HepG2 (cell line): Measurements from ENCODE around the gene LDLRAD4. TPM values are rescaled to one million over a fixed set of nuclear protein-coding genes. Genes with fewer than 3 reads are reported as not detected.

Source experiments
- ATAC-seq: fragments of 200-7000 bp; cut with Tn5 transposase; 3 replicates; pipeline ENCODE4 v1.9.1; 2020; ENCODE audit warnings: mild to moderate bottlenecking, moderate library complexity
- BruUV-seq: library from RNA; stranded (reverse); fragments of 400-500 nt; replicated peaks from 2 replicates; lab custom pipeline; 2021; lab: Mats Ljungman, UMichigan
- CTCF ChIA-PET: fragments of 300-600 bp; formaldehyde crosslinking; extraction: SDS; loops from one replicate; lab custom pipeline; 2021; ENCODE audit warnings: low total read pairs, inconsistent platforms, low intra/inter-chr PET ratio; lab: Yijun Ruan, JAX
- POLR2A ChIA-PET: fragments of 350-600 bp; sonication (Branson Sonifier 250); formaldehyde crosslinking; loops from one replicate; lab custom pipeline; 2020; ENCODE audit warnings: antibody characterized with exemption, inconsistent platforms; lab: Yijun Ruan, JAX
- DNase-seq: peaks from one replicate; pipeline ENCODE4 v3.0.0-alpha.2; 2015; ENCODE audit warnings: low spot score
- FAIRE-seq: peaks from 3 replicates; lab custom pipeline; 2011; peaks lifted over from hg19 to GRCh38; lab: Jason Lieb, UNC
- H2AFZ ChIP-seq: one replicate; pipeline ENCODE4 v1.6.1; 2011; ENCODE audit warnings: low read length, inconsistent platforms
- H3K27ac ChIP-seq: fragments of 300-600 bp; 3 replicates; pipeline ENCODE4 v1.8.0; 2011; ENCODE audit warnings: mixed run types, mild to moderate bottlenecking, mixed read lengths, low read length, inconsistent platforms; ENCODE audit not compliant: insufficient read depth; ENCODE audit errors: extremely low read length
- H3K27me3 ChIP-seq, 2 experiments: fragments of 200-600 bp in 1 of 2; 2 replicates in 1 of 2; 3 replicates in 1 of 2; pipeline versions ENCODE4 v1.6.0 to v1.8.0; 2011; ENCODE audit warnings: low read length in 2 of 2, mild to moderate bottlenecking in 2 of 2, moderate library complexity in 2 of 2, inconsistent platforms in 1 of 2; ENCODE audit not compliant: insufficient read depth in 2 of 2, control insufficient read depth in 1 of 2
- H3K36me3 ChIP-seq, 2 experiments: fragments of 200-600 bp in 1 of 2; replicated peaks in 1 of 2; 2 replicates in 1 of 2; 3 replicates in 1 of 2; pipeline versions ENCODE4 v1.5.1 to v1.8.0; 2011; ENCODE audit warnings: low read length in 2 of 2, inconsistent platforms in 1 of 2; ENCODE audit not compliant: insufficient read depth in 2 of 2, control insufficient read depth in 1 of 2
- H3K4me1 ChIP-seq: 2 replicates; pipeline ENCODE4 v1.5.1; 2012; ENCODE audit warnings: low read length, inconsistent platforms; ENCODE audit not compliant: insufficient read depth
- H3K4me2 ChIP-seq: 2 replicates; pipeline ENCODE4 v1.6.0; 2011; ENCODE audit warnings: low read depth, low read length, inconsistent platforms
- H3K4me3 ChIP-seq, 3 experiments: fragments of 200-600 bp in 1 of 3; sonication (generic), shearing (Covaris generic) in 1 of 3; replicated peaks in 1 of 3; 2 replicates each; pipeline ENCODE4 v1.5.1; 2011 to 2016; ENCODE audit warnings: low read length in 3 of 3, inconsistent platforms in 2 of 3, low read depth in 2 of 3, mild to moderate bottlenecking in 2 of 3, control low read depth in 1 of 3, mixed read lengths in 1 of 3; ENCODE audit not compliant: insufficient read depth in 1 of 3
- H3K79me2 ChIP-seq: one replicate; pipeline ENCODE4 v1.6.1; 2011; ENCODE audit warnings: low read length, inconsistent platforms; ENCODE audit not compliant: insufficient read depth
- H3K9ac ChIP-seq: 2 replicates; pipeline ENCODE4 v1.6.0; 2011; ENCODE audit warnings: mild to moderate bottlenecking, low read depth, low read length, inconsistent platforms; ENCODE audit not compliant: insufficient read depth
- H3K9me3 ChIP-seq: 2 replicates; pipeline ENCODE4 v1.5.1; 2012; ENCODE audit warnings: mild to moderate bottlenecking, low read length
- H4K20me1 ChIP-seq: 2 replicates; pipeline ENCODE4 v1.6.0; 2011; ENCODE audit warnings: inconsistent platforms, mild to moderate bottlenecking, low read length, moderate library complexity; ENCODE audit not compliant: insufficient read depth
- CCDC6 ChIP-seq: sonication (generic); formaldehyde crosslinking; IDR thresholded peaks from 2 replicates; pipeline ENCODE4 v1.8.1; 2022; ENCODE audit warnings: mild to moderate bottlenecking, missing genetic modification reagents, moderate library complexity
- ETV5 ChIP-seq: IDR thresholded peaks from 2 replicates; pipeline ENCODE4 v1.6.1; 2018; ENCODE audit warnings: missing biosample characterization, missing genetic modification reagents, inconsistent platforms, borderline replicate concordance
- FOXA1 ChIP-seq, 2 experiments: fragments of 450-650 bp in 1 of 2; sonication (generic) in 1 of 2; formaldehyde crosslinking in 1 of 2; IDR thresholded peaks; 2 replicates each; pipeline versions ENCODE4 v1.4.0 to v1.6.1; 2016 to 2020; ENCODE audit warnings: missing genetic modification reagents in 1 of 2
- GLI4 ChIP-seq: sonication (generic); formaldehyde crosslinking; IDR thresholded peaks from 2 replicates; pipeline ENCODE4 v1.5.1; 2020; ENCODE audit warnings: missing genetic modification reagents, mild to moderate bottlenecking, moderate library complexity, borderline replicate concordance
- KAT8 ChIP-seq: IDR thresholded peaks from 2 replicates; pipeline ENCODE4 v1.6.1; 2016; ENCODE audit warnings: missing genetic modification reagents, missing compliant biosample characterization
- KDM4B ChIP-seq: sonication (generic); formaldehyde crosslinking; IDR thresholded peaks from 2 replicates; pipeline ENCODE4 v1.4.0; 2020; ENCODE audit warnings: missing genetic modification reagents
- KLF6 ChIP-seq: IDR thresholded peaks from 2 replicates; pipeline ENCODE4 v1.8.0; 2016; ENCODE audit warnings: missing biosample characterization, missing genetic modification reagents
- PAF1 ChIP-seq: IDR thresholded peaks from 2 replicates; pipeline ENCODE4 v1.6.1; 2016; ENCODE audit warnings: missing genetic modification reagents, missing compliant biosample characterization
- PHB2 ChIP-seq: fragments of 450-650 bp; IDR thresholded peaks from 2 replicates; pipeline ENCODE4 v1.6.1; 2018; ENCODE audit not compliant: partially characterized antibody
- PHF5A ChIP-seq: IDR thresholded peaks from one replicate; pipeline ENCODE4 v1.6.1; 2018; ENCODE audit warnings: low read depth, missing genetic modification reagents; ENCODE audit not compliant: unreplicated experiment
- POGZ ChIP-seq: sonication (generic); formaldehyde crosslinking; IDR thresholded peaks from 2 replicates; pipeline ENCODE4 v1.4.0; 2020; ENCODE audit warnings: mild to moderate bottlenecking, missing genetic modification reagents
- ZBTB21 ChIP-seq: sonication (generic); formaldehyde crosslinking; IDR thresholded peaks from 2 replicates; pipeline ENCODE4 v1.4.0; 2020; ENCODE audit warnings: missing genetic modification reagents
- ZNF230 ChIP-seq: sonication (generic); formaldehyde crosslinking; IDR thresholded peaks from 2 replicates; pipeline ENCODE4 v1.4.0; 2020; ENCODE audit warnings: mild to moderate bottlenecking, missing genetic modification reagents
- ZNF24 ChIP-seq: fragments of 450-650 bp; IDR thresholded peaks from 2 replicates; pipeline ENCODE4 v1.6.1; 2017; ENCODE audit warnings: antibody characterized with exemption, mild to moderate bottlenecking
- ZNF550 ChIP-seq: sonication (generic); formaldehyde crosslinking; IDR thresholded peaks from 2 replicates; pipeline ENCODE4 v1.4.0; 2020; ENCODE audit warnings: mild to moderate bottlenecking, missing genetic modification reagents, borderline replicate concordance
- ZNF607 ChIP-seq: sonication (generic); formaldehyde crosslinking; IDR thresholded peaks from 2 replicates; pipeline ENCODE4 v1.5.1; 2020; ENCODE audit warnings: missing genetic modification reagents, mild to moderate bottlenecking, borderline replicate concordance
- ZNF766 ChIP-seq: sonication (generic); formaldehyde crosslinking; IDR thresholded peaks from 2 replicates; pipeline ENCODE4 v1.5.0; 2020; ENCODE audit warnings: missing genetic modification reagents, borderline replicate concordance
- ZNF768 ChIP-seq: sonication (generic); formaldehyde crosslinking; IDR thresholded peaks from 2 replicates; pipeline ENCODE4 v1.4.0; 2020; ENCODE audit warnings: missing genetic modification reagents
- ZSCAN21 ChIP-seq: sonication (generic); formaldehyde crosslinking; IDR thresholded peaks from 2 replicates; pipeline ENCODE4 v1.8.0; 2022; ENCODE audit warnings: mild to moderate bottlenecking, missing genetic modification reagents, moderate library complexity, borderline replicate concordance
- WGBS: methylation state at CpG from one replicate; pipeline ENCODE4 v1.1.6; 2017; ENCODE audit warnings: low lambda C conversion rate; 5-methylcytosine and 5-hydroxymethylcytosine counted together
- in situ Hi-C: cut with HindIII; loops from 2 replicates; pipeline ENCODE4 v1.10.0; 2017; ENCODE audit warnings: low pct_unique_long_range_greater_than_20kb; ENCODE audit not compliant: extremely low pct_ligation_motif_present
- intact Hi-C: fragments of 100-400 bp; cut with micrococcal nuclease; formaldehyde crosslinking; loops from one replicate; pipeline ENCODE4 v1.10.0; 2022; ENCODE audit not compliant: unreplicated experiment
- polyA plus RNA-seq, 8 experiments: library from polyadenylated mRNA; depleted of rRNA in 3 of 8; stranded (reverse) in 7 of 8; unstranded in 1 of 8; fragments of >200 nt; fragmentation: Illumina TruSeq in 4 of 8; extraction: Trizol in 4 of 8; gene quantifications; 2 replicates each; pipeline versions ENCODE4 v1.2.1 to v1.2.3, GENCODE V29; 2011 to 2016; ENCODE audit warnings: low read depth in 4 of 8, missing spikeins in 1 of 8, mixed read lengths in 1 of 8; ENCODE audit not compliant: insufficient read depth in 1 of 8
- total RNA-seq, 5 experiments: library from RNA; depleted of rRNA; stranded (reverse); fragments of >200 nt; fragmentation: Illumina TruSeq; extraction: Trizol; gene quantifications; 2 replicates each; pipeline ENCODE4 v1.2.3, GENCODE V29; 2016; ENCODE audit warnings: low read depth in 1 of 5
- TF ChIP-seq, protein P1 (sequence below): sonication (generic); formaldehyde crosslinking; IDR thresholded peaks from 2 replicates; pipeline ENCODE4 v1.4.0; 2020; ENCODE audit warnings: missing genetic modification reagents

The LDLRAD4 gene
- total and polyA plus RNA-seq, 2 of the 13 experiments (the other 11 are each of a cell fraction or from before 2014, with no cell fraction given): 13.6 to 20.9 TPM

DNA sequence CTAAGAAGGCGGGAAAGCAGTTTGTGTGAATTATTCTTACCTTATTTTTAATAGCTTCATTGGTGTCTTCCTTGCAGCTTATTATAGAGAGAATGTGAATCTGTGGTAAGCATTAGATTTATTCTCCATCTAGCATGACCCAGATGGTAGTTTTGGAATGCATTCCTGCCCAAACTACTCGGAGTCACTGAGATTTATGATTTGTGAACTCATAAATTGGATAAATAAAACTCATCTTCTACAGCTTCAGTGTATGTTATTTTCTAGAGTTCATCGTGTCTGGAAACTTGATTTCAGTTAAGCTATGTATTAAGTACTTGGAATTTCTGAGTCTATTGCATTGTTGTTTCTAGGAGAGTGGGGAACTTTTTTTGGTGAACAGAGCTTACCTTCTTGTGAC is 337.3 kb downstream of the LDLRAD4 start:
- TF ChIP-seq KDM4B (CRISPR knock-in tag): no peak
- in situ Hi-C loops: loop anchor here (5.0 to 25.0 kb wide), 2 partner anchors 71 to 231 kb away; no protein-coding TSS in a partner anchor
- H3K4me3 ChIP-seq: no peak overlapping the region
- no peak overlapping the region for H3K9ac ChIP-seq
- POLR2A ChIA-PET: no interaction called here
- no TSS peak for BruUV-seq
- H3K27me3 ChIP-seq: no peaks in the 10 kb centered on the region
- H3K9me3 ChIP-seq: no peaks in the 10 kb centered on the region
- H3K79me2 ChIP-seq: no peaks in the 10 kb centered on the region
- no peak for ATAC-seq
- H3K4me2 ChIP-seq: no peak overlapping the region
- no peak for DNase-seq
- H3K4me1 ChIP-seq: peaks cover 7% of the 10 kb centered on the region
- no peaks in the 10 kb centered on the region for H3K36me3 ChIP-seq
- no peak overlapping the region for H2AFZ ChIP-seq
- CTCF ChIA-PET: no interaction called here
- intact Hi-C loops: loop anchor here (5.0 kb wide), 3 partner anchors 76 to 246 kb away; partner anchors contain the start of genes FAM210A and RNMT
- FAIRE-seq: no peak
- no peak overlapping the region for H3K27ac ChIP-seq
- H4K20me1 ChIP-seq: peaks cover 3% of the 10 kb centered on the region; the same call in 1 of the 2 replicates
- WGBS: 72% methylated on average over 3 of the region's 3 CpGs

DNA sequence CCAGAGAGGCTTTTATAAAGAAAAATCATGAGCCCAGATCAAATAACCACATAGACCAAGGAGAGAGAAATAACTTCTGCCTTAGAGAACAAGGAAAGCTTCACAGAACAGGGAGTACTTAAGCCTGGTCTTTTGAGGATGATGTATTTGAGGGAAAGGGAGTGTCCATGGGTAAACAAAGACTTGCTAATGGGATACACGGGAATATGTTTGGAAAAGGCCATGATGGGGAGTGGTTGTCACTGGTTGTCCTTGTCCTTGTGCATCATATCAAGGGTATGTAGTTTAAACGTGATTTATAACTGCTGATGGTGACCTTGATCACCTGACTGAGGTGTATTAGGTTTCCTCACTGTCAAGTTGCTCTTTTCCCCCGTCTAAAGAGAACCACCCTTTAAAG is 337.9 kb downstream of the LDLRAD4 start:
- no peak for FAIRE-seq
- POLR2A ChIA-PET: no interaction called here
- no peaks in the 10 kb centered on the region for H3K79me2 ChIP-seq
- no peak overlapping the region for H3K4me2 ChIP-seq
- DNase-seq: no peak
- CTCF ChIA-PET: no interaction called here
- no peaks in the 10 kb centered on the region for H3K27me3 ChIP-seq
- no TSS peak for BruUV-seq
- intact Hi-C loops (loop anchor here (5.0 kb wide), 3 partner anchors 76 to 246 kb away; partner anchors contain the start of genes FAM210A and RNMT), in situ Hi-C loops (loop anchor here (5.0 to 25.0 kb wide), 2 partner anchors 71 to 231 kb away; no protein-coding TSS in a partner anchor)
- no peaks in the 10 kb centered on the region for H3K36me3 ChIP-seq
- H3K27ac ChIP-seq: no peak overlapping the region
- H4K20me1 ChIP-seq: peaks cover 3% of the 10 kb centered on the region; the same call in 1 of the 2 replicates
- no peaks in the 10 kb centered on the region for H3K9me3 ChIP-seq
- H2AFZ ChIP-seq: no peak overlapping the region
- ATAC-seq: no peak
- peaks cover under 1% of the 10 kb centered on the region for H3K4me1 ChIP-seq
- no peak overlapping the region for H3K4me3 ChIP-seq
- WGBS: 52% methylated on average over 3 of the region's 3 CpGs
- H3K9ac ChIP-seq: no peak overlapping the region
- no peak for TF ChIP-seq ZNF607 (CRISPR knock-in tag)
- TF ChIP-seq ETV5 (CRISPR knock-in tag): no peak
- TF ChIP-seq, protein P1, sequence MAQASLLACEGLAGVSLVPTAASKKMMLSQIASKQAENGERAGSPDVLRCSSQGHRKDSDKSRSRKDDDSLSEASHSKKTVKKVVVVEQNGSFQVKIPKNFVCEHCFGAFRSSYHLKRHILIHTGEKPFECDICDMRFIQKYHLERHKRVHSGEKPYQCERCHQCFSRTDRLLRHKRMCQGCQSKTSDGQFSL (CRISPR knock-in tag): no peak
- TF ChIP-seq FOXA1 (IDR thresholded peaks at IDR 0.05): no peak
- no peak for TF ChIP-seq FOXA1 (CRISPR knock-in tag; IDR thresholded peaks at IDR 0.05)
- no peak for TF ChIP-seq ZNF24
- TF ChIP-seq PHB2: no peak
- no peak for TF ChIP-seq ZNF768 (CRISPR knock-in tag)
- no peak for TF ChIP-seq PHF5A (CRISPR knock-in tag)
- TF ChIP-seq ZNF766 (CRISPR knock-in tag): no peak
- no peak for TF ChIP-seq ZSCAN21
- TF ChIP-seq ZNF550: no peak
- no peak for TF ChIP-seq POGZ (CRISPR knock-in tag)
- no peak for TF ChIP-seq CCDC6 (CRISPR knock-in tag)
- no peak for TF ChIP-seq KLF6
- TF ChIP-seq ZNF230 (CRISPR knock-in tag): no peak
- TF ChIP-seq KAT8 (CRISPR knock-in tag): no peak
- no peak for TF ChIP-seq ZBTB21 (CRISPR knock-in tag)
- no peak for TF ChIP-seq GLI4 (CRISPR knock-in tag)
- TF ChIP-seq PAF1 (CRISPR knock-in tag): no peak
